GM19239 (cell line): ENCODE measurements around the gene CCL27.

Experiments used
- DNase-seq: peaks from one replicate; pipeline ENCODE4 v3.0.0; 2011; ENCODE audit warnings: low spot score; ENCODE audit not compliant: insufficient read length
- FAIRE-seq: peaks from 2 replicates; lab custom pipeline; 2011; peaks lifted over from hg19 to GRCh38; lab: Jason Lieb, UNC

CCL27 gene

GRCh38 chr9:34662526-34663302 is at the start of gene CCL27:
TSS of gene CCL27 (minus strand) at chr9:34662657. CDS start at chr9:34662633, 24 bp downstream.
- FAIRE-seq (no peak), DNase-seq (no peak)

GRCh38 chr9:34712140-34712539 is 49.7 kb upstream of the CCL27 start:
- FAIRE-seq = no peak
- no peak for DNase-seq

- FAIRE-seq (no peak), DNase-seq (no peak)
Measured at GRCh38 chr9:34710023-34710422, 47.6 kb upstream of the CCL27 start, which contains the start of gene CCL21. TSS of gene CCL21 (minus strand) at chr9:34710136. CDS start at chr9:34710066, 70 bp downstream.

- no peak for FAIRE-seq
- no peak for DNase-seq
Measured at GRCh38 chr9:34709196-34709978, 46.9 kb upstream of the CCL27 start.

GRCh38 chr9:34707130-34707529 is 44.7 kb upstream of the CCL27 start:
- DNase-seq = no peak
- FAIRE-seq = no peak

- DNase-seq = peak; percentile 73
- peak; percentile 59 for FAIRE-seq
Measured at GRCh38 chr9:34701769-34702736, 39.6 kb upstream of the CCL27 start.

GRCh38 chr9:34701023-34701768 is 38.7 kb upstream of the CCL27 start:
- DNase-seq (peak; percentile 53), FAIRE-seq (no peak)

GRCh38 chr9:34694811-34695210 is 32.4 kb upstream of the CCL27 start:
- DNase-seq (no peak), FAIRE-seq (no peak)

- DNase-seq (no peak), FAIRE-seq (no peak)
Measured at GRCh38 chr9:34693560-34693959, 31.1 kb upstream of the CCL27 start.

GRCh38 chr9:34691936-34692315 is 29.5 kb upstream of the CCL27 start:
- FAIRE-seq = no peak
- no peak for DNase-seq

- no peak for FAIRE-seq
Measured at GRCh38 chr9:34690983-34691935, 28.8 kb upstream of the CCL27 start, which contains the start of gene CCL19. TSS of gene CCL19 (minus strand) at chr9:34691276. CDS start at chr9:34691139, 137 bp downstream.

GRCh38 chr9:34689512-34689911 is 27.1 kb upstream of the CCL27 start:
- DNase-seq (no peak), FAIRE-seq (no peak)

More at GRCh38 chr9:34690983-34691935, 28.8 kb upstream of the CCL27 start, which contains the start of gene CCL19:
- DNase-seq = no peak

- FAIRE-seq = no peak
- DNase-seq = no peak
Measured at GRCh38 chr9:34689116-34689470, 26.6 kb upstream of the CCL27 start.

- DNase-seq (no peak), FAIRE-seq (no peak)
Measured at GRCh38 chr9:34688329-34689115, 26.1 kb upstream of the CCL27 start.

GRCh38 chr9:34687276-34688030 is 25.0 kb upstream of the CCL27 start:
- DNase-seq = no peak
- no peak for FAIRE-seq

GRCh38 chr9:34686732-34687131 is 24.3 kb upstream of the CCL27 start:
- DNase-seq = no peak
- no peak for FAIRE-seq

- no peak for DNase-seq
- FAIRE-seq = no peak
Measured at GRCh38 chr9:34686231-34686630, 23.8 kb upstream of the CCL27 start.
